Endothelial cell of umbilical vein (primary cell): ENCODE measurements around the gene RAB8B. TPM values are rescaled to one million over a fixed set of nuclear protein-coding genes. Genes with fewer than 3 reads are reported as not detected.

ENCODE experiments used
- BruUV-seq: library from RNA; stranded (reverse); fragments of 400-500 nt; replicated peaks from 2 replicates; lab custom pipeline; 2021; lab: Mats Ljungman, UMichigan
- CTCF ChIA-PET: fragments of 300-600, 350-600 bp; sonication (Branson Sonifier 250); formaldehyde crosslinking; loops from one replicate; lab custom pipeline; 2021; ENCODE audit warnings: antibody characterized with exemption, inconsistent platforms; lab: Charles Lee
- POLR2A ChIA-PET: fragments of 300-600, 350-600 bp; sonication (Branson Sonifier 250); formaldehyde crosslinking; loops from one replicate; lab custom pipeline; 2021; ENCODE audit warnings: antibody characterized with exemption, inconsistent platforms; lab: Charles Lee
- DNase-seq: peaks from one replicate; pipeline ENCODE4 v3.0.0-alpha.2; 2011; ENCODE audit warnings: low read depth, low spot score
- FAIRE-seq: peaks from 2 replicates; lab custom pipeline; 2011; peaks lifted over from hg19 to GRCh38; lab: Jason Lieb, UNC
- H2AFZ ChIP-seq: 2 replicates; pipeline ENCODE4 v1.6.0; 2012; ENCODE audit warnings: low read depth, low read length, control low read depth, inconsistent platforms
- H3K27ac ChIP-seq: 2 replicates; pipeline ENCODE4 v1.5.1; 2011; ENCODE audit warnings: low read depth, mild to moderate bottlenecking, control low read depth, low read length, moderate library complexity; ENCODE audit not compliant: insufficient read depth
- H3K27me3 ChIP-seq, 2 experiments: 2 replicates each; pipeline versions ENCODE4 v1.6.0 to v1.6.1; 2011; ENCODE audit warnings: low read length in 2 of 2, mixed read lengths in 1 of 2; ENCODE audit not compliant: control insufficient read depth in 2 of 2, insufficient read depth in 2 of 2
- H3K36me3 ChIP-seq, 2 experiments: 2 replicates in 1 of 2; 3 replicates in 1 of 2; pipeline ENCODE4 v1.5.1; 2011; ENCODE audit warnings: low read length in 2 of 2, mild to moderate bottlenecking in 1 of 2, moderate library complexity in 1 of 2; ENCODE audit not compliant: control insufficient read depth in 2 of 2, insufficient read depth in 2 of 2; ENCODE audit errors: extremely low read depth in 1 of 2
- H3K4me1 ChIP-seq: 3 replicates; pipeline ENCODE4 v1.5.1; 2011; ENCODE audit warnings: mild to moderate bottlenecking, low read length; ENCODE audit not compliant: control insufficient read depth, insufficient read depth; ENCODE audit errors: extremely low read depth
- H3K4me2 ChIP-seq: 2 replicates; pipeline ENCODE4 v1.6.1; 2011; ENCODE audit warnings: low read length, control low read depth, mixed read lengths; ENCODE audit not compliant: insufficient read depth
- H3K4me3 ChIP-seq, 3 experiments: fragments of 200-600 bp in 1 of 3; sonication (generic), shearing (Covaris generic) in 1 of 3; replicated peaks in 1 of 3; 2 replicates each; pipeline ENCODE4 v1.5.1; 2011 to 2016; ENCODE audit warnings: control low read depth in 3 of 3, low read length in 3 of 3, mild to moderate bottlenecking in 2 of 3, inconsistent platforms in 1 of 3, low read depth in 1 of 3, moderate library complexity in 1 of 3; ENCODE audit not compliant: insufficient read depth in 1 of 3
- H3K79me2 ChIP-seq: 2 replicates; pipeline ENCODE4 v1.6.0; 2012; ENCODE audit warnings: low read length, inconsistent platforms; ENCODE audit not compliant: control insufficient read depth, insufficient read depth
- H3K9ac ChIP-seq: replicated peaks from 2 replicates; pipeline ENCODE3; 2011; ENCODE audit warnings: low read length, control low read depth; ENCODE audit not compliant: insufficient read depth; ENCODE audit errors: extremely low read depth
- H3K9me1 ChIP-seq: replicated peaks from 3 replicates; pipeline ENCODE4 v1.6.0; 2011; ENCODE audit warnings: mild to moderate bottlenecking, low read length; ENCODE audit not compliant: control insufficient read depth, insufficient read depth; ENCODE audit errors: extremely low read depth
- H3K9me3 ChIP-seq: replicated peaks from 2 replicates; pipeline ENCODE4 v1.5.1; 2012; ENCODE audit warnings: low read length, inconsistent platforms; ENCODE audit not compliant: control insufficient read depth, insufficient read depth
- H4K20me1 ChIP-seq: replicated peaks from 2 replicates; pipeline ENCODE3; 2011; ENCODE audit warnings: mild to moderate bottlenecking, low read length; ENCODE audit not compliant: control insufficient read depth, insufficient read depth; ENCODE audit errors: extremely low read depth
- CTCF ChIP-seq, 2 donors: IDR thresholded peaks; 1 replicate in 1 of 2; 2 replicates in 1 of 2; pipeline ENCODE4 v1.5.1; 2011; ENCODE audit warnings: low read length in 2 of 2, mild to moderate bottlenecking in 2 of 2, moderate library complexity in 2 of 2, control low read depth in 1 of 2, inconsistent platforms in 1 of 2, low read depth in 1 of 2; ENCODE audit not compliant: insufficient read depth in 1 of 2; ENCODE audit errors: extremely low read depth in 1 of 2
- FOS ChIP-seq: IDR thresholded peaks from 2 replicates; pipeline ENCODE4 v1.6.1; 2011; ENCODE audit warnings: mild to moderate bottlenecking, low read length, moderate library complexity, borderline replicate concordance; ENCODE audit not compliant: insufficient read depth
- GATA2 ChIP-seq: IDR thresholded peaks from 2 replicates; pipeline ENCODE4 v1.7.0; 2011; ENCODE audit warnings: low read depth, mild to moderate bottlenecking, moderate library complexity, mixed read lengths, low read length; ENCODE audit not compliant: insufficient read length, insufficient read depth
- POLR2AphosphoS5 ChIP-seq: IDR thresholded peaks from 2 replicates; pipeline ENCODE4 v1.6.1; 2012; ENCODE audit warnings: low read depth, mild to moderate bottlenecking, control low read depth, low read length, moderate library complexity; ENCODE audit not compliant: insufficient read depth
- dilution Hi-C: fragments of 300-500 bp; cut with MboI; formaldehyde crosslinking; loops from one replicate; pipeline ENCODE4 v1.15.0; 2019; ENCODE audit warnings: low sequenced_read_pairs; ENCODE audit not compliant: extremely low pct_ligation_motif_present
- intact Hi-C: fragments of 100-400 bp; cut with micrococcal nuclease; formaldehyde crosslinking; loops from one replicate; pipeline ENCODE4 v1.10.0; 2022
- polyA plus RNA-seq, 4 experiments: library from polyadenylated mRNA; depleted of rRNA in 3 of 4; stranded (reverse) in 3 of 4; unstranded in 1 of 4; fragments of >200 nt; gene quantifications; 2 replicates each; pipeline versions ENCODE4 v1.2.1 to v1.2.3, GENCODE V29; 2011 to 2012; ENCODE audit warnings: missing spikeins in 1 of 4
- total RNA-seq: library from RNA; stranded (reverse); gene quantifications from 2 replicates; pipeline ENCODE4 v1.2.3, GENCODE V29; 2021

RAB8B gene
- total and polyA plus RNA-seq, 2 donors (not counting 3 experiments of a cell fraction or from before 2014, with no cell fraction given): 10.4 to 52.5 TPM

- Histone ChIP-seq H3K4me1 (peaks cover 24% of the 10 kb centered on the region), H3K27ac (peak overlapping the region; percentile 29), H3K27me3 (no peaks in the 10 kb centered on the region), H3K9ac (peak overlapping the region; percentile 31), H3K4me3 (no peak overlapping the region), H3K4me2 (peak overlapping the region; percentile 48), H4K20me1 (no peaks in the 10 kb centered on the region), H3K9me1 (no peaks in the 10 kb centered on the region), H2AFZ (no peak overlapping the region), H3K79me2 (peaks cover 65% of the 10 kb centered on the region), H3K9me3 (no peaks in the 10 kb centered on the region), H3K36me3 (no peaks in the 10 kb centered on the region)
- BruUV-seq: no TSS peak
- intact Hi-C loops: loop anchor here (2.0 kb wide), 1 partner anchor 22 kb away; no protein-coding TSS in a partner anchor
- dilution Hi-C loops: no loop called here
- peak; percentile 22 for TF ChIP-seq POLR2AphosphoS5
- TF ChIP-seq FOS: peak; percentile 44
- no peak for TF ChIP-seq CTCF (IDR thresholded peaks at IDR 0.05; ENCODE audit: extremely low read depth in 1 of 2, insufficient read depth in 1 of 2, low read depth in 1 of 2, low read length in 2 of 2)
- peak; percentile 63 for TF ChIP-seq GATA2
- DNase-seq: peak; percentile 51
- peak; percentile 61 for FAIRE-seq
- POLR2A ChIA-PET: no interaction called here
- CTCF ChIA-PET: interaction anchor here (0.9 to 1.6 kb wide), 3 partner anchors 10 to 190 kb away, joined by 3 to 4 read pairs (median 4); partner anchors contain the start of gene RAB8B
These were observed 22.9 kb downstream of the RAB8B start for GRCh38 chr15:63212050-63213004.
